ENCODE data around the gene TIMP3. TPM values are rescaled to one million over a fixed set of nuclear protein-coding genes. Genes with fewer than 3 reads are reported as not detected.

The TIMP3 gene
- total RNA-seq, 1 experiment from 2014 or later, result 3.3 TPM

- Mint-ChIP-seq H3K27me3 (ENCODE audit: low read depth) (no peaks in the 10 kb centered on the region), H3K4me3 (no peak overlapping the region), H3K36me3 (no peaks in the 10 kb centered on the region), H3K27ac (no peak overlapping the region), H3K4me1 (peaks cover 6% of the 10 kb centered on the region; the same call in 1 of the 2 replicates), H3K9me3 (no peaks in the 10 kb centered on the region)
- TF ChIP-seq USF1 (CRISPR knock-in tag; IDR thresholded peaks at IDR 0.05) (no peak), AFF4 (CRISPR knock-in tag; IDR thresholded peaks at IDR 0.05; ENCODE audit: borderline replicate concordance) (no peak), NR2C2 (CRISPR knock-in tag; IDR thresholded peaks at IDR 0.05) (no peak), FOXP1 (CRISPR knock-in tag; IDR thresholded peaks at IDR 0.05; ENCODE audit: borderline replicate concordance) (no peak), ZNF416 (CRISPR knock-in tag; IDR thresholded peaks at IDR 0.05) (no peak), MLX (CRISPR knock-in tag; IDR thresholded peaks at IDR 0.05) (no peak), CREB1 (CRISPR knock-in tag; IDR thresholded peaks at IDR 0.05) (no peak), ZNF121 (CRISPR knock-in tag; IDR thresholded peaks at IDR 0.05) (no peak), E2F5 (CRISPR knock-in tag; IDR thresholded peaks at IDR 0.05) (no peak), FOXP4 (CRISPR knock-in tag; IDR thresholded peaks at IDR 0.05) (no peak), E2F1 (CRISPR knock-in tag; IDR thresholded peaks at IDR 0.05) (no peak), NFATC4 (CRISPR knock-in tag; IDR thresholded peaks at IDR 0.05) (no peak), ARID4B (CRISPR knock-in tag; IDR thresholded peaks at IDR 0.05; ENCODE audit: borderline replicate concordance) (no peak), ZBTB21 (CRISPR knock-in tag; IDR thresholded peaks at IDR 0.05; ENCODE audit: borderline replicate concordance) (no peak), ZBTB43 (CRISPR knock-in tag; IDR thresholded peaks at IDR 0.05) (no peak), EMX1 (CRISPR knock-in tag; IDR thresholded peaks at IDR 0.05) (no peak), CBFB (CRISPR knock-in tag; IDR thresholded peaks at IDR 0.05; ENCODE audit: low read depth) (no peak), ZNF671 (CRISPR knock-in tag; IDR thresholded peaks at IDR 0.05) (no peak), GABPB1 (CRISPR knock-in tag; IDR thresholded peaks at IDR 0.05) (no peak)
- CTCF ChIA-PET, result interaction anchor here (2.2 kb wide), 1 partner anchor 43 kb away, joined by 9 read pairs; no protein-coding TSS in a partner anchor
- POLR2A ChIA-PET, result no interaction called here
- no peak for DNase-seq (ENCODE audit: low spot score)
- no peak for ATAC-seq
Observed at GRCh38 chr22:32839831-32840584, 38.5 kb downstream of the TIMP3 start.
